ENCODE results near the gene VDAC1. TPM values are rescaled to one million over a fixed set of nuclear protein-coding genes. Genes with fewer than 3 reads are reported as not detected.

The VDAC1 gene
- total and polyA plus RNA-seq, 2 of the 8 experiments (the other 6 are each of a cell fraction or from before 2014, with no cell fraction given) = 111 to 301 TPM

- Histone ChIP-seq H3K79me1 (ENCODE audit: low read depth, low read length) (no peaks in the 10 kb centered on the region; the same call in 1 of the 2 replicates), H2BK120ac (replicated peaks; ENCODE audit: low read depth, low read length) (no peak overlapping the region), H2BK5ac (ENCODE audit: low read depth, low read length) (no peak overlapping the region; the same call in 1 of the 2 replicates), H3K23me2 (ENCODE audit: low read depth, low read length) (no peaks in the 10 kb centered on the region), H4K20me1 (replicated peaks in 1 of 2; ENCODE audit: control insufficient read depth in 1 of 2, insufficient read depth in 2 of 2, low read length in 2 of 2) (peaks cover 2 to 7% of the 10 kb centered on the region in 2 experiments), H3K18ac (ENCODE audit: extremely low read depth, low read length) (no peak overlapping the region), H2AK5ac (ENCODE audit: low read depth, low read length) (no peak overlapping the region), H2BK15ac (ENCODE audit: low read length) (no peak overlapping the region), H3K4ac (replicated peaks; ENCODE audit: insufficient read length, low read depth, low read length) (no peak overlapping the region), H2AFZ (ENCODE audit: low read length) (no peak overlapping the region), H4K8ac (ENCODE audit: extremely low read depth, insufficient read depth, low read length) (no peak overlapping the region), H3K23ac (ENCODE audit: insufficient read length) (no peak overlapping the region), H4K91ac (replicated peaks; ENCODE audit: insufficient read length, low read length) (no peak overlapping the region), H3K79me2 (ENCODE audit: control insufficient read depth in 1 of 2, insufficient read depth in 2 of 2, low read length in 2 of 2) (peaks cover 3 to 4% of the 10 kb centered on the region in 2 experiments; a peak in 1 of 4 replicates), H3K14ac (ENCODE audit: insufficient read length) (no peak overlapping the region), H3K27ac (ENCODE audit: low read depth, low read length) (no peak overlapping the region), H3K4me1 (replicated peaks in 1 of 4; ENCODE audit: control insufficient read depth in 3 of 4, insufficient read depth in 4 of 4, low read length in 3 of 4) (no peaks in the 10 kb centered on the region), H3K36me3 (ENCODE audit: control insufficient read depth in 2 of 4, insufficient read depth in 4 of 4, low read length in 3 of 4) (peaks cover 19 to 64% (median 46%) of the 10 kb centered on the region in 4 experiments), H2BK20ac (ENCODE audit: low read length) (no peak overlapping the region), H2BK12ac (ENCODE audit: low read depth, low read length) (no peak overlapping the region), H3K27me3 (replicated peaks in 1 of 4; ENCODE audit: control insufficient read depth in 3 of 4, extremely low read depth in 1 of 4, insufficient read depth in 3 of 4, low read length in 3 of 4) (no peaks in the 10 kb centered on the region), H3K56ac (replicated peaks; ENCODE audit: insufficient read length, low read depth, low read length) (no peak overlapping the region), H3K9me3 (ENCODE audit: insufficient read depth in 2 of 2, low read depth in 1 of 2, low read length in 1 of 2) (no peaks in the 10 kb centered on the region), H3K4me3 (ENCODE audit: extremely low read depth in 1 of 4, insufficient read depth in 2 of 4, low read depth in 3 of 4, low read length in 4 of 4) (no peak overlapping the region), H3K9ac (replicated peaks in 1 of 4; ENCODE audit: extremely low read depth in 1 of 4, low read depth in 3 of 4, low read length in 3 of 4) (no peak overlapping the region), H4K5ac (ENCODE audit: insufficient read length, low read depth, low read length) (no peak overlapping the region), H3K4me2 (ENCODE audit: insufficient read depth in 1 of 2, low read depth in 2 of 2, low read length in 2 of 2) (no peak overlapping the region)
- FAIRE-seq (no peak), DNase-seq (ENCODE audit: low read depth in 1 of 2, low spot score in 2 of 2) (no peak)
- WGBS, 2 experiments (ENCODE audit: extremely low coverage in 1 of 2, insufficient coverage in 1 of 2, insufficient read length in 1 of 2, insufficient replicate concordance in 2 of 2, low coverage in 1 of 2, low lambda C conversion rate in 2 of 2, missing lambda C conversion rate in 1 of 2) = 84% methylated on average over 5 of the region's 5 CpGs; no CpG with 5 or more reads in 1 of the 2 experiments
- CTCF ChIA-PET (ENCODE audit: partially characterized antibody) = interaction anchor here (0.9 to 15.5 kb wide), 4 partner anchors 11 to 161 kb away, joined by 3 to 160 read pairs (median 4); no protein-coding TSS in a partner anchor
- POLR2A ChIA-PET (ENCODE audit: partially characterized antibody) = interaction anchor here (0.8 to 1.5 kb wide), 4 partner anchors 12 to 925 kb away, joined by 3 to 5 read pairs (median 3); partner anchors contain the start of genes HSPA4 and VDAC1
- no peak for TF ChIP-seq SIN3A (conservative IDR thresholded peaks at IDR 0.05 in 1 of 2, IDR thresholded peaks at IDR 0.05 in 1 of 2; ENCODE audit: low read depth in 1 of 2, low read length in 2 of 2)
- TF ChIP-seq TAF7 (optimal IDR thresholded peaks at IDR 0.05; ENCODE audit: borderline replicate concordance, low read depth, low read length) = no peak
- no peak for TF ChIP-seq TCF12 (IDR thresholded peaks at IDR 0.05; ENCODE audit: low read depth, low read length)
- no peak for TF ChIP-seq ZNF274 (IDR thresholded peaks at IDR 0.05; ENCODE audit: borderline replicate concordance, extremely low read depth, low read length)
- TF ChIP-seq SP2 (IDR thresholded peaks at IDR 0.05; ENCODE audit: low read length) = no peak
- no peak for TF ChIP-seq SP1 (IDR thresholded peaks at IDR 0.05; ENCODE audit: low read depth, low read length)
- no peak for TF ChIP-seq SAP30 (IDR thresholded peaks at IDR 0.05; ENCODE audit: insufficient read depth, insufficient replicate concordance, low read length)
- no peak for TF ChIP-seq BCL11A (IDR thresholded peaks at IDR 0.05; ENCODE audit: low read depth in 2 of 2, low read length in 2 of 2)
- TF ChIP-seq BRCA1 (IDR thresholded peaks at IDR 0.05; ENCODE audit: low read depth, low read length) = no peak
- TF ChIP-seq KDM4A (IDR thresholded peaks at IDR 0.05; ENCODE audit: low read depth, low read length, severe bottlenecking) = no peak
These were observed 27.5 kb downstream of the VDAC1 start for GRCh38 chr5:133977161-133977787.

Measured in H1 (cell line).